HG03097 (cell line): ENCODE measurements around the gene HNRNPA3.

Experiments
- ATAC-seq: cut with Tn5 transposase; IDR thresholded peaks from one replicate; pipeline ENCODE4 v1.9.1; 2021; ENCODE audit not compliant: unreplicated experiment, low FRiP score

The HNRNPA3 gene

GRCh38 chr2:177268187-177268871 lies 55.7 kb downstream of the HNRNPA3 start:
- ATAC-seq: no peak

DNA sequence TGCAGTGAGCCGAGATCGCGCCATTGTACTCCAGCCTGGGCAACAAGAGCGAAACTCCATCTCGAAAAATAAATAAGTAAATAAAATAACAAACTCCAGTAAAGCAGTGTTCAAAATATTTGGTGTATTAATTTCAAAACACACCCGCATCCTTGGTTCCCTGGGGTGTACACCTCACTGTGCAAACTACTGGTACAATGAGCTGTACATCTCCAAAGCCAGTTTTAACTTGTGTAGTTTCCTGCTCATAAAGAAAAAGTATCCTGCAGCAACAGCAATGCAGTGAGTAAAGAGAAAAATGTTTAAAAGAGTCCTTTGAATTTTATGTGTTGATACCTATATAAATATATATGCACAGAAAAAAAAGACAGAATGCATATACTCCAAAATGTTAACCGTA lies 56.3 kb downstream of the HNRNPA3 start:
- ATAC-seq: no peak

DNA sequence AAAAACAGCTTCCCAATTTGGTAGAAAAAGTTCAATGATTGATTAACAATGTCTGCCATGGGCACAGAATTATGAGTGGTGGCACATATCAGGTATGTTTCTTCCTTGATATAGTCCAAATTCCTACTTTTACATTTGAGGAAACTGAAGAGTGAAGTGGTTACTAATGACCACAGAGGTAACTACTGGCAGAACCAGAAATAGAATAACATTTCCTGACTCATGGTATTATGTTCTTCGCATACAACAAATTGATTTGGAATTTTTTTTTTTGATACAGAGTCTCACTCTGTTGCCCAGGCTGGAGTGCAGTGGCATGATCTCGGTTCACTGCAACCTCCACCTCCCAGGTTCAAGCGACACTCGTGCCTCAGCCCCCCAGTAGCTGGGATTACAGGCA lies 57.9 kb downstream of the HNRNPA3 start:
- ATAC-seq: no peak

DNA sequence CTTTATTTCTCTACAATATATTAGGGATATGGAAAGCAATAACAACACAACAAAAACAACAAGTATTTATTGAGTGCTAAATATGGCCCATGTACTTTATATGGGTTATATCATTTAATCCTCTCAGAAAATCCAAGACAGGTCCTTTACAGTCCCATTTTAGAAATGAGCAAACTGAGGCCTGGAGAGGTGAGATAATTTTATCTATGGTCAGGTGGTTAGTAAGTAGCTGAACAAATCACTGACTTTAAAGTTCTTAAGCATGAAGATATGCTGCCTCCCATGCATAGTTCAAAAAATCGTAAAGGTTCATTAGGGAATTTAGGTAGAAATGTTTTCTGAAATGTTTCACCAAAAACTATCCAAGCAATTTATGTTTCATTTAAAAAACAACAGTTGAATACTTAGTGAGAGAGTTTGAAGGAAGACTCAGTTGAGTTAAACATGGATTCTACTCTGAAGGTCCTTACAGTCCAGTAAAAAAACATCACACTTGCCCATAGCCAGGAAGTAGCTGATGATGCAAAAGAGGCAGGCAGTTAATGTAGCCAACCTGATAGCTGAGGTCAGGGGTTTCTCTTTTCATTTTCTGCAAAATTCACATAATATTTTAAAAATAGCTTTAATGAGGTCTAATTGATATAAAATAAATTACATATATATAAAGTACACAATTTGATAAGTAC lies 59.5 kb downstream of the HNRNPA3 start:
- no peak for ATAC-seq

DNA sequence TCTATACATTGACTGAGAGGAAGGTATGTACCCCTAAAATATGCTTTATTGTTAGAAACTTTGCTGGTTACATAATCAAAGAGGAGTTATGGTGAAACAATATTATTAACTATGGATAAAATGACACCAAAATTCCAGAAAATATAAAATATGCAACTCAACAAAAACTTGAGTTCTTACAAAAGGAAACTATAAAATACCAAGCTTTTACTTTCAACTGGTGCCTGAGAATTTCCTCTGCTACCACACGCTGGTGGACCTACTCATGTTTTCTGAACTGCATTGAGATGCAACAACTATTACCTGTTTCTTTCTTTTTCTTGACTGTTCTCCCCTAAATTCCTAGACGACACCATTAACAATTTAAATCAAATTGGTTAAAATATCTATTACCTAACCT lies 60.2 kb downstream of the HNRNPA3 start:
- no peak for ATAC-seq

DNA sequence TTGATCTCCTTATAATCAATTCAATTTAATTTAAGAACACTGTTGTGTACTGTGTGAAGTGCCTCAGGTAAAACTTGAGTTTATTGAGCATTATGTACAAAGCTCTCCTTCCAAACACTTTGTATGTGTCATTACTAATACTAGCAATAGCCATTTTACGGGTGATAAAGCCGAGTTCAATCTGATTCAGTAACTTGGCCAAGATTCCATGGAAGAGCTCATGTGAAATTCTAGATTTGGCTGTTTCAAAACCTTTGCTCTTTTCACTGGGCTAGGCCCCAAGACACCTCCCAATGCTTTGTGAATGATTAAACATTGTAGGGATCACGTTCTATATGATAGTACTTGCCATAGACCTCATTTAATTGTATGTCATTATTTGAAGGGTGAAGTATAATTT lies 60.8 kb downstream of the HNRNPA3 start:
- no peak for ATAC-seq
